Measurements from ENCODE around the gene SLC32A1. TPM values are rescaled to one million over a fixed set of nuclear protein-coding genes. Genes with fewer than 3 reads are reported as not detected.

SLC32A1 gene
- total and polyA plus RNA-seq, 2 of the 13 experiments (the other 11 are each of a cell fraction or from before 2014, with no cell fraction given), result not detected

DNA sequence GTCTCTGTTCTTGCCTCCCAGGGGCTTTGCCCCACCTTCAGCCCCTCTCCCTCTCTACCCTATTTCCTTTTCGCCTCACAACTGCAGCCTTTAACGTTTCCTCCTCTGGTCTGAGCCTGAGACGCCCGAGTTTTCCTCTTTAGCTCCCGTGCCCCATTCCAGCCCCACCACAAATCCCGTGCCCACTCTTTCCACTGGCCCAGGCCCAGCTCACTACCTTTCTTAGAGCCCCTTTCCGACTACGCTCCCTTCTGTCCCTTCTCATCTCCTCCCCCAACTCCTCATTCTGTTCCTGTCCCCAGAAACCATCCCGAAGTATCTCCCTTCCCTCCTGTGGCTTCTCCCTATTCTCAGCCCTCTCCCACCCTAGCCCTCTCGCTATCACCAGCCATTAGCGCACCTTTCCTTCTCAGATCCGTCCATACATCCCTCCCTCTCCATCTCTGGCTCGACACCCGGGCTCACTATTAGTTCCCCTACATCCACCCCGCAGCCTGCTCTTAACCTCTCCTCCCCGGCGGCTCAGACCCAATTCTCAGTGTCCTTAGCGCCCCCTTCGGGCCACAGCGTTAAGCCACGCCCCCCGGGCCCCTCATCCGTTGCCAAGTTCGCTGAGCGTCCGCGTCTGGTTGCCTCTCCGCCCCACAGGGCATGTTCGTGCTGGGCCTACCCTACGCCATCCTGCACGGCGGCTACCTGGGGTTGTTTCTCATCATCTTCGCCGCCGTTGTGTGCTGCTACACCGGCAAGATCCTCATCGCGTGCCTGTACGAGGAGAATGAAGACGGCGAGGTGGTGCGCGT is 2.7 kb downstream of the SLC32A1 start (continued):
- TF ChIP-seq, protein P1, sequence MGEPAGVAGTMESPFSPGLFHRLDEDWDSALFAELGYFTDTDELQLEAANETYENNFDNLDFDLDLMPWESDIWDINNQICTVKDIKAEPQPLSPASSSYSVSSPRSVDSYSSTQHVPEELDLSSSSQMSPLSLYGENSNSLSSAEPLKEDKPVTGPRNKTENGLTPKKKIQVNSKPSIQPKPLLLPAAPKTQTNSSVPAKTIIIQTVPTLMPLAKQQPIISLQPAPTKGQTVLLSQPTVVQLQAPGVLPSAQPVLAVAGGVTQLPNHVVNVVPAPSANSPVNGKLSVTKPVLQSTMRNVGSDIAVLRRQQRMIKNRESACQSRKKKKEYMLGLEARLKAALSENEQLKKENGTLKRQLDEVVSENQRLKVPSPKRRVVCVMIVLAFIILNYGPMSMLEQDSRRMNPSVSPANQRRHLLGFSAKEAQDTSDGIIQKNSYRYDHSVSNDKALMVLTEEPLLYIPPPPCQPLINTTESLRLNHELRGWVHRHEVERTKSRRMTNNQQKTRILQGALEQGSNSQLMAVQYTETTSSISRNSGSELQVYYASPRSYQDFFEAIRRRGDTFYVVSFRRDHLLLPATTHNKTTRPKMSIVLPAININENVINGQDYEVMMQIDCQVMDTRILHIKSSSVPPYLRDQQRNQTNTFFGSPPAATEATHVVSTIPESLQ (CRISPR knock-in tag; conservative IDR thresholded peaks at IDR 0.05), result no peak
- TF ChIP-seq ZNF337 (CRISPR knock-in tag; IDR thresholded peaks at IDR 0.05; ENCODE audit: borderline replicate concordance, low read depth) (no peak), ZFP36L2 (CRISPR knock-in tag; IDR thresholded peaks at IDR 0.05) (no peak), FOSL2 (CRISPR knock-in tag; IDR thresholded peaks at IDR 0.05) (0 out of 2 replicates have a peak, but pooled peaks have one; percentile 4), ZBTB21 (CRISPR knock-in tag; IDR thresholded peaks at IDR 0.05) (no peak), PLRG1 (conservative IDR thresholded peaks at IDR 0.05) (no peak), SP5 (CRISPR knock-in tag; IDR thresholded peaks at IDR 0.05; ENCODE audit: borderline replicate concordance, low read depth) (0 out of 2 replicates have a peak, but pooled peaks have one; percentile 45), ZNF274 (CRISPR knock-in tag; IDR thresholded peaks at IDR 0.05) (no peak), RBAK (CRISPR knock-in tag; IDR thresholded peaks at IDR 0.05) (no peak), MTF1 (CRISPR knock-in tag; IDR thresholded peaks at IDR 0.05) (no peak), ZNF614 (CRISPR knock-in tag; IDR thresholded peaks at IDR 0.05; ENCODE audit: borderline replicate concordance) (no peak), FOXP1 (IDR thresholded peaks at IDR 0.05) (0 out of 2 replicates have a peak, but pooled peaks have one; percentile 15), FOXP1 (CRISPR knock-in tag; IDR thresholded peaks at IDR 0.05) (no peak), FOXK2 (IDR thresholded peaks at IDR 0.05) (no peak), ZNF264 (CRISPR knock-in tag; IDR thresholded peaks at IDR 0.05) (no peak)
- TF ChIP-seq, protein P2, sequence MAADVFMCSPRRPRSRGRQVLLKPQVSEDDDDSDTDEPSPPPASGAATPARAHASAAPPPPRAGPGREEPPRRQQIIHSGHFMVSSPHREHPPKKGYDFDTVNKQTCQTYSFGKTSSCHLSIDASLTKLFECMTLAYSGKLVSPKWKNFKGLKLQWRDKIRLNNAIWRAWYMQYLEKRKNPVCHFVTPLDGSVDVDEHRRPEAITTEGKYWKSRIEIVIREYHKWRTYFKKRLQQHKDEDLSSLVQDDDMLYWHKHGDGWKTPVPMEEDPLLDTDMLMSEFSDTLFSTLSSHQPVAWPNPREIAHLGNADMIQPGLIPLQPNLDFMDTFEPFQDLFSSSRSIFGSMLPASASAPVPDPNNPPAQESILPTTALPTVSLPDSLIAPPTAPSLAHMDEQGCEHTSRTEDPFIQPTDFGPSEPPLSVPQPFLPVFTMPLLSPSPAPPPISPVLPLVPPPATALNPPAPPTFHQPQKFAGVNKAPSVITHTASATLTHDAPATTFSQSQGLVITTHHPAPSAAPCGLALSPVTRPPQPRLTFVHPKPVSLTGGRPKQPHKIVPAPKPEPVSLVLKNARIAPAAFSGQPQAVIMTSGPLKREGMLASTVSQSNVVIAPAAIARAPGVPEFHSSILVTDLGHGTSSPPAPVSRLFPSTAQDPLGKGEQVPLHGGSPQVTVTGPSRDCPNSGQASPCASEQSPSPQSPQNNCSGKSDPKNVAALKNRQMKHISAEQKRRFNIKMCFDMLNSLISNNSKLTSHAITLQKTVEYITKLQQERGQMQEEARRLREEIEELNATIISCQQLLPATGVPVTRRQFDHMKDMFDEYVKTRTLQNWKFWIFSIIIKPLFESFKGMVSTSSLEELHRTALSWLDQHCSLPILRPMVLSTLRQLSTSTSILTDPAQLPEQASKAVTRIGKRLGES (CRISPR knock-in tag; IDR thresholded peaks at IDR 0.05; ENCODE audit: borderline replicate concordance), result no peak
- TF ChIP-seq, protein P3, sequence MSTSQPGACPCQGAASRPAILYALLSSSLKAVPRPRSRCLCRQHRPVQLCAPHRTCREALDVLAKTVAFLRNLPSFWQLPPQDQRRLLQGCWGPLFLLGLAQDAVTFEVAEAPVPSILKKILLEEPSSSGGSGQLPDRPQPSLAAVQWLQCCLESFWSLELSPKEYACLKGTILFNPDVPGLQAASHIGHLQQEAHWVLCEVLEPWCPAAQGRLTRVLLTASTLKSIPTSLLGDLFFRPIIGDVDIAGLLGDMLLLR (CRISPR knock-in tag; IDR thresholded peaks at IDR 0.05), result no peak
- TF ChIP-seq, protein P4, sequence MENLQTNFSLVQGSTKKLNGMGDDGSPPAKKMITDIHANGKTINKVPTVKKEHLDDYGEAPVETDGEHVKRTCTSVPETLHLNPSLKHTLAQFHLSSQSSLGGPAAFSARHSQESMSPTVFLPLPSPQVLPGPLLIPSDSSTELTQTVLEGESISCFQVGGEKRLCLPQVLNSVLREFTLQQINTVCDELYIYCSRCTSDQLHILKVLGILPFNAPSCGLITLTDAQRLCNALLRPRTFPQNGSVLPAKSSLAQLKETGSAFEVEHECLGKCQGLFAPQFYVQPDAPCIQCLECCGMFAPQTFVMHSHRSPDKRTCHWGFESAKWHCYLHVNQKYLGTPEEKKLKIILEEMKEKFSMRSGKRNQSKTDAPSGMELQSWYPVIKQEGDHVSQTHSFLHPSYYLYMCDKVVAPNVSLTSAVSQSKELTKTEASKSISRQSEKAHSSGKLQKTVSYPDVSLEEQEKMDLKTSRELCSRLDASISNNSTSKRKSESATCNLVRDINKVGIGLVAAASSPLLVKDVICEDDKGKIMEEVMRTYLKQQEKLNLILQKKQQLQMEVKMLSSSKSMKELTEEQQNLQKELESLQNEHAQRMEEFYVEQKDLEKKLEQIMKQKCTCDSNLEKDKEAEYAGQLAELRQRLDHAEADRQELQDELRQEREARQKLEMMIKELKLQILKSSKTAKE (CRISPR knock-in tag; IDR thresholded peaks at IDR 0.05; ENCODE audit: borderline replicate concordance), result no peak; the same call in 1 of the 2 replicates
- TF ChIP-seq, protein P5, sequence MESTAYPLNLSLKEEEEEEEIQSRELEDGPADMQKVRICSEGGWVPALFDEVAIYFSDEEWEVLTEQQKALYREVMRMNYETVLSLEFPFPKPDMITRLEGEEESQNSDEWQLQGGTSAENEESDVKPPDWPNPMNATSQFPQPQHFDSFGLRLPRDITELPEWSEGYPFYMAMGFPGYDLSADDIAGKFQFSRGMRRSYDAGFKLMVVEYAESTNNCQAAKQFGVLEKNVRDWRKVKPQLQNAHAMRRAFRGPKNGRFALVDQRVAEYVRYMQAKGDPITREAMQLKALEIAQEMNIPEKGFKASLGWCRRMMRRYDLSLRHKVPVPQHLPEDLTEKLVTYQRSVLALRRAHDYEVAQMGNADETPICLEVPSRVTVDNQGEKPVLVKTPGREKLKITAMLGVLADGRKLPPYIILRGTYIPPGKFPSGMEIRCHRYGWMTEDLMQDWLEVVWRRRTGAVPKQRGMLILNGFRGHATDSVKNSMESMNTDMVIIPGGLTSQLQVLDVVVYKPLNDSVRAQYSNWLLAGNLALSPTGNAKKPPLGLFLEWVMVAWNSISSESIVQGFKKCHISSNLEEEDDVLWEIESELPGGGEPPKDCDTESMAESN (CRISPR knock-in tag; conservative IDR thresholded peaks at IDR 0.05), result no peak
- TF ChIP-seq, protein P6, sequence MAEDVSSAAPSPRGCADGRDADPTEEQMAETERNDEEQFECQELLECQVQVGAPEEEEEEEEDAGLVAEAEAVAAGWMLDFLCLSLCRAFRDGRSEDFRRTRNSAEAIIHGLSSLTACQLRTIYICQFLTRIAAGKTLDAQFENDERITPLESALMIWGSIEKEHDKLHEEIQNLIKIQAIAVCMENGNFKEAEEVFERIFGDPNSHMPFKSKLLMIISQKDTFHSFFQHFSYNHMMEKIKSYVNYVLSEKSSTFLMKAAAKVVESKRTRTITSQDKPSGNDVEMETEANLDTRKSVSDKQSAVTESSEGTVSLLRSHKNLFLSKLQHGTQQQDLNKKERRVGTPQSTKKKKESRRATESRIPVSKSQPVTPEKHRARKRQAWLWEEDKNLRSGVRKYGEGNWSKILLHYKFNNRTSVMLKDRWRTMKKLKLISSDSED (CRISPR knock-in tag; IDR thresholded peaks at IDR 0.05), result no peak
